SK-N-MC (cell line): ENCODE measurements around the gene BLTP3A.
"Not testable (repeated sequence)": the region's sequence is repeated elsewhere in the genome, so short reads cannot be mapped to it uniquely, and the experiment has no call there.

Source experiments
- EZH2 ChIP-seq: fragments of 200-600 bp; sonication (generic); IDR thresholded peaks from one replicate; pipeline ENCODE4 v1.6.1; 2017; ENCODE audit warnings: antibody characterized with exemption
- POLR2AphosphoS5 ChIP-seq: IDR thresholded peaks from 2 replicates; pipeline ENCODE4 v1.6.1; 2012; ENCODE audit warnings: mild to moderate bottlenecking, low read depth, low read length, borderline replicate concordance

DNA sequence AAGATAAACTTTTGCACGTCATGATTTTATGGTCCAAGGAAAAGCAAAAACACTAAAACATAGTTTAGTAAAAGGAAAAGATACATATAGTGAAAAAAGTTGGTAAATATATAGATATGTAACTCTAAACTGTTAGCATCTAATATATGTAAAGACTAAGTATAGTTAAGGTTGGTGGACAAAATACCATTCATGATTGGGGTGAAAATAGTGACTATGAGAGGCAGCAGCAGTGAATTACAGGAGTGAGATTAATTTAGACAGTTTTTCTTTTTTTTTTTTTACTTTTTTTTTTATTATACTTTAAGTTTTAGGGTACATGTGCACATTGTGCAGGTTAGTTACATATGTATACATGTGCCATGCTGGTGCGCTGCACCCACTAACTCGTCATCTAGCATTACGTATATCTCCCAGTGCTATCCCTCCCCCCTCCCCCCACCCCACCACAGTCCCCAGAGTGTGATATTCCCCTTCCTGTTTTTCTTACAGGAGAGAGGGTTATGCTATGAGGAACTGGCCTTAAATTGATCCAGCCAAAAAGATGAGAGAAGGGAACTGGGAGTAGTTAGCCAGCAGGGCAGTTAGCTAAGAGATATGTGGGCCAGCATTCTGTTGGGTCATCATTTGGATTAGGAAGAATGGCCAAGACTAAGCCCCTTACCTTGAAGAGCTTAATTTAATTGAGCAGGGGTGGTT, 27.1 kb downstream of the BLTP3A start:
- TF ChIP-seq POLR2AphosphoS5, EZH2: not testable (repeated sequence)
